ENCODE results near the gene PNPLA8.

- no peak for TF ChIP-seq EP300 (IDR thresholded peaks at IDR 0.05)
- no peak for TF ChIP-seq CTCF (IDR thresholded peaks at IDR 0.05)
- no peak for TF ChIP-seq POLR2A (IDR thresholded peaks at IDR 0.05)
Observed at GRCh38 chr7:108528183-108528712, 2.3 kb upstream of the PNPLA8 start.

Data from tibial nerve (tissue), 4 donors.